GM12891 (cell line): ENCODE measurements around the gene FAM161A.
"Not testable (repeated sequence)": the region's sequence is repeated elsewhere in the genome, so short reads cannot be mapped to it uniquely, and the experiment has no call there.

Experiments used
- DNase-seq: peaks from one replicate; pipeline ENCODE4 v3.0.0; 2011; ENCODE audit warnings: low spot score; ENCODE audit not compliant: insufficient read length
- FAIRE-seq: peaks from 2 replicates; lab custom pipeline; 2011; peaks lifted over from hg19 to GRCh38; lab: Jason Lieb, UNC
- PAX5 ChIP-seq: IDR thresholded peaks from 2 replicates; pipeline ENCODE4 v1.6.1; 2011; ENCODE audit warnings: low read length, moderate library complexity, mild to moderate bottlenecking; ENCODE audit not compliant: insufficient read depth, severe bottlenecking
- POLR2A ChIP-seq: IDR thresholded peaks from 2 replicates; pipeline ENCODE4 v1.6.1; 2011; ENCODE audit warnings: low read depth, low read length, control low read depth
- POLR2AphosphoS5 ChIP-seq: IDR thresholded peaks from 2 replicates; pipeline ENCODE4 v1.6.1; 2011; ENCODE audit warnings: low read depth, low read length, control low read depth
- POU2F2 ChIP-seq: IDR thresholded peaks from 2 replicates; pipeline ENCODE4 v1.6.1; 2011; ENCODE audit warnings: low read depth, mild to moderate bottlenecking, control low read depth, low read length, moderate library complexity
- SPI1 ChIP-seq: IDR thresholded peaks from 2 replicates; pipeline ENCODE4 v1.6.1; 2011; ENCODE audit warnings: low read depth, low read length, control low read depth
- TAF1 ChIP-seq: IDR thresholded peaks from 2 replicates; pipeline ENCODE4 v1.6.1; 2011; ENCODE audit warnings: low read depth, low read length, control low read depth

FAM161A gene

GRCh38 chr2:61878761-61879160, 24.9 kb upstream of the FAM161A start:
- DNase-seq (no peak), FAIRE-seq (no peak)

GRCh38 chr2:61877571-61878245, 23.8 kb upstream of the FAM161A start:
- TF ChIP-seq POLR2A (no peak), POU2F2 (no peak), TAF1 (no peak), POLR2AphosphoS5 (no peak), SPI1 (no peak), PAX5 (no peak)
- FAIRE-seq (peak; percentile 31), DNase-seq (no peak)

More at GRCh38 chr2:61878761-61879160, 24.9 kb upstream of the FAM161A start:
- TF ChIP-seq POLR2A, result no peak
- no peak for TF ChIP-seq POU2F2
- TF ChIP-seq TAF1, result no peak
- no peak for TF ChIP-seq POLR2AphosphoS5
- TF ChIP-seq PAX5, result no peak
- no peak for TF ChIP-seq SPI1

GRCh38 chr2:61876400-61876799, 22.5 kb upstream of the FAM161A start:
- no peak for FAIRE-seq

GRCh38 chr2:61866482-61867089, 12.7 kb upstream of the FAM161A start:
- not testable (repeated sequence) for DNase-seq, FAIRE-seq

More at GRCh38 chr2:61876400-61876799, 22.5 kb upstream of the FAM161A start:
- TF ChIP-seq SPI1 (no peak), PAX5 (no peak), POU2F2 (no peak), POLR2A (no peak), TAF1 (no peak), POLR2AphosphoS5 (no peak)
- no peak for DNase-seq

GRCh38 chr2:61862085-61862484, 8.2 kb upstream of the FAM161A start:
- DNase-seq (no peak), FAIRE-seq (no peak)
- TF ChIP-seq POU2F2 (no peak), POLR2AphosphoS5 (no peak), SPI1 (no peak), TAF1 (no peak)

GRCh38 chr2:61857224-61857623, 3.4 kb upstream of the FAM161A start:
- TF ChIP-seq PAX5 (no peak), POLR2AphosphoS5 (no peak), POU2F2 (no peak), SPI1 (no peak), TAF1 (no peak), POLR2A (no peak)

GRCh38 chr2:61855318-61855613, 1.4 kb upstream of the FAM161A start:
- DNase-seq, result no peak
- no peak for FAIRE-seq
- TF ChIP-seq POU2F2 (no peak), SPI1 (no peak), TAF1 (no peak), POLR2A (no peak), POLR2AphosphoS5 (no peak), PAX5 (no peak)

More at GRCh38 chr2:61857224-61857623, 3.4 kb upstream of the FAM161A start:
- DNase-seq (no peak), FAIRE-seq (no peak)

GRCh38 chr2:61854564-61855317, 881 bp upstream of the FAM161A start:
- FAIRE-seq (peak; percentile 83), DNase-seq (peak; percentile 81)
- no peak for TF ChIP-seq POLR2AphosphoS5
- peak; percentile 67; the same call in 1 of the 2 replicates for TF ChIP-seq POLR2A
- TF ChIP-seq PAX5, result no peak
- TF ChIP-seq POU2F2, result peak; percentile 18; the same call in 1 of the 2 replicates
- 0 out of 2 replicates have a peak, but pooled peaks have one; percentile 7 for TF ChIP-seq SPI1
- no peak for TF ChIP-seq TAF1

- FAIRE-seq, result peak; percentile 70
- peak; percentile 47 for DNase-seq
- TF ChIP-seq TAF1, result no peak
- no peak for TF ChIP-seq POLR2A
- TF ChIP-seq POU2F2, result no peak
- TF ChIP-seq POLR2AphosphoS5, result no peak
These were observed 594 bp downstream of the FAM161A start for GRCh38 chr2:61853086-61853846.

GRCh38 chr2:61851270-61851669, 2.6 kb downstream of the FAM161A start:
- not testable (repeated sequence) for FAIRE-seq, DNase-seq
